NCI-H2107 treated with DMSO at 0.1 percent for 48 hours (cell line): ENCODE measurements around the gene AP1M1.
A peak's percentile ranks its signal among the peaks of the same experiment; 100 is the strongest.

ENCODE experiments used
- DNase-seq: peaks from one replicate; lab custom pipeline; 2025; ENCODE audit not compliant: unreplicated experiment; lab: John Stamatoyannopoulos, UW

The AP1M1 gene

DNA sequence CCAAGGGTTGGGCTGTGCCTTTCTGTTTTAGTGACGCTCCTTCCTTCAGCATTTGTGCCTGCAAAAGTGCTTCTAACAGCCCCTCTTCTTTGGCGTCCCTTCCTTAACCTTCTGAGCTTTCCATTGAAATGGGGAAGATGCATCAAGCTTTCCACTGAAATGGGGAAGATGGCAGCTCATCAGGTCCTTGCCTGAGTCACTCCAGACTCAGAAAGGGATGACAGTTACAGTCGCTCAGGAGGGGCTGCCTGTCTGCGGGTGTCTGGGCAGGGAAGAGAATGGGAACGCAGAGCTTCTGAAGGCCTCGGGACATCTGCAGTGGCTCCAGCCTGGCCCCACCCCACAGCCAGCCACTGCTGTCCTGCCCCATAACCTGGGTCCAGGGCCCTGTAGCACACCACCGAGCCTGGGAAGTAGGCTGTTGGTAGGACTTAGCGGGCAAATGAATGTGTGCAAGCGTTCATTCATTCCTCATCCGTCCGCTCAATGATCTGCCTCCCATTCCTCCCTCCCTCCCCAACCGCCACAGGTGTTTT, 9.8 kb downstream of the AP1M1 start:
- DNase-seq, result no peak

DNA sequence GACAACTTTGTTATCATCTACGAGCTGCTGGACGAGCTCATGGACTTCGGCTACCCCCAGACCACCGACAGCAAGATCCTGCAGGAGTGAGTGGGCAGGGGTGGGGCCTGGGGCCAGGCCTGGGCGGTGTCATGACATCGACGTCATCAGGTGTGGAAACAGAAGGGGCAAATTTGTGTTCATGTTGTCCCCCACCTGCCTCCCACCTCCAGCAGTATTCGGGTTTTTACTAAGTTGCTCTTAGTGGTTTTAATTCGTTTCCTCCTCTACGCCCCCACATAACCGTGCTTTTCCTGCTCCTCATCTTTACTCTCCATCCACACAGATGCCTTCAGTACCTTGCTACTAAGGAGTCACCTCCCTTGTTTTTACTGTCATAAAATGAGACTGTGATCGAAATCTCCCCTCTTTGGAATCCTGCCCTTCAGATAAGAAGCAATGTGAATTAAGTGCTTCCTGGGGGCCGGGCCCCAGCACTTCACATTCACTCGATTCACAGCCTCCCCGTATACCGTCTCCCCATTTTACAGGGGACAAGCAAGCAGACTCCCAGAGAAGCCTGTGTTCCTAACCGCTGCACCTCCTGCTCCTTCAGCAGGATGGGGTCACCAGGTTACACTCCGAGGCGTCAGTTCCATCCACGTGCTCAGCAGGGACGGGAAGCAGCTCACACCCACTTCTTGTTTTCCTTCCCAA, 10.5 kb downstream of the AP1M1 start:
- no peak for DNase-seq

DNA sequence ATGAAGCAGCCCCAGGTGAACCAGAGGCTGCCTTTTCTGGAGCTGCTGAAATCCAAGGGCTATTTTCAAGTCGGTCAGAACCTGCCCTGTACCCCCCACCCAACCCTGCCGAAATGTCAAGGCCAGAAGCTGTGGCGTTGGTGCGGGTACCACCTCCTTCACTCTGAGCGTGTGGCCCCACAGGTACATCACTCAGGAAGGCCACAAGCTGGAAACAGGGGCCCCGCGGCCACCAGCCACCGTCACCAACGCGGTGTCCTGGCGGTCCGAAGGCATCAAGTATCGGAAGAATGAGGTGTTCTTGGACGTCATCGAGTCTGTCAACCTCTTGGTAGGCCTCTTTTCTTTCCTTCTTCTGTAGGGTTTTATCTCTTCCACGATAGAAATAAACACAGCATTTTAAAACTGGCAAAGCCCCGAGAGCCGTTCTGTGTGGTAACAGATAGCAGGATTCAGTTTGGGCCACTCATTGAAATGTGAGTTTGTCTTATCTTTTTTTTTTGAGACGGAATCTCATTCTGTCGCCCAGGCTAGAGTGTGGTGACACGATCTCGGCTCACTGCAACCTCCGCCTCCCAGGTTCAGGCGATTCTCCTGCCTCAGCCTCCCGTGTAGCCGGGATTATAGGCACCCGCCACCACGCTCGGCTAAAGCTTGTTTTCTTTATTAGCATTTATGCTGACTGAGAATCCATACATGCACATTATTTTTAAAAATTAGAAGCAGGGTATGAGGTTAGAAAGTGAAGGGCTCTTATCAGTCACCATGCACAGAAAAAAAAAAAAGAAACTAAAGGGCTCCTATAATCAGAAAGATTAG, 11.3 kb downstream of the AP1M1 start:
- no peak for DNase-seq

DNA sequence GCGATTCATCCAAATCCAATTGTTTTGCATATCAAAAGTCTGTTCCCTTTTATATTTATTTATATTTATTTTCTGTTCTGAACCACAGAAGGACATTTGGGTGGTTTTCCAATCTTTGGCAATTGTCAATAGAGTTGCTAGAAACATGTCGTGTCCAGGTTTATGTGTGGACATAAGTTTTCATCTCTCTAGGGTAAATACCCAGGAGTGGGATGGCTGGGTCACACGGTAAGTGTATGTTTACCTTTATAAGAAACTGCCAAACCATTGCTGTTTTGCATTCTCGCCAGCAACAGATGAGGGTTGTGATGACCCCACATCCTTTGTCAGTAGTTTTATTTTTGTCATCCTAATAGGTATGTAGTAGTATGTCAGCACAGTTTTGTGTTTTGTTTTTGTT, 12.5 kb downstream of the AP1M1 start:
- no peak for DNase-seq

DNA sequence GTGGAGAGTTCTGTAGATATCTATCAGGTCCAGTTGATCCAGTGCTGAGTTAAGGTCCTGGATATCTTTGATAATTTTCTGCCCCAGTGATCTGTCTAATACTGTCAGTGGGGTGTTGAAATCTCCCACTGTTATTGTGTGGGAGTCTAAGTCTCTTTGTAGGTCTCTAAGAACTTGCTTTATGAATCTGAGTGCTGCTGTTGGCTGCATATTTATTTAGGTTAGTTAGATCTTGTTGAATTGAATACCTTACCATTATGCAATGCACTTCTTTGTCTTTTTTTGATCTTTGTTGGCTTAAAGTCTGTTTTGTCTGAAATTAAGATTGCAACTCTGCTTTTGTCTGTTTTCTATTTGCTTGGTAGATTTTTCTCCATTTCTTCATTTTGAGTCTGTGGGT, 15.4 kb downstream of the AP1M1 start:
- DNase-seq, result no peak

DNA sequence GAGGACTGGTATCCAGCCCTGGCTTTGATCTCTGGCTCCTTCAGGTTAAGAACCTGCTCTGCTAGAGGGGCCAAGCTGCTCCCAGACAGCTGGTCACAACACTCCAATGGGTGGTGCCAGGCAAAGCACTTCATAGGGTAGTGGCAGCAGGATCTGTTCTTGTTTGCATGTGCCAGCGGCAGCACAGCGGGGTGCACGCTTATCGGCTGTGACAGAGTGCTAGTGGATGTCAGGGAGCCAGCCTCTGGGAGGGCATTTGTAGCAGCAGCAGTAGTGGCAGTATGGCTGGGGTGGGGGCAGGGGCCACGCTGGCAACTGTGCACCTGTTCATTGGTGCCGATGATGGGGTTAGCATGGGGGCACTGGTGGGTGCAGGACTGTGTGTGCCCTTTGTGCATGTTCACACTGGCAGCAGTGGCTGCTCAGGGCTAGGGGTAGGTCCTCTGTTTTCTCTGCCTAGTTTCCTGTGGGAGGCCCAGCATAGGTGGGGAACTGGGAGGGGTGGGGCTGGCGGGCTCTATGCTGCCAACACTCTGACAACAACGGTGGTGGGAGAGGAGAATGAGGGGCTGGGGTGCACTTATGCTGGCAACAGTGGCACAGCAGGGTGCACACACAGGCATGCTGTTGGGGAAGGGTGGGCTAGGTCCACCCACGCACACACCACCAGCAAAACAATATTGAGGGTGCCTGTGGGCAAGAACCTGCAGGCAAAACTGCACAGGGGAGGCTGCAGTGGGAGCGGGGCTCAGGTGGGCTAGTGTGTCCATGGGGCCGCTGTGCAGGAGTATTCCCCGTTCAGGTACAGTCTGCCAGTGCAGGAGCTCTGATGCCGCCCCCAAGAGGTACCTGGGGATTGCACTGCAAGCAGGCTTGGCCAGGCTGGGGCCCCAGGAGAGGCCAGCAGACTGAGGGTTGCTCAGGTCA, 19.3 kb downstream of the AP1M1 start:
- peak; percentile 51 for DNase-seq

DNA sequence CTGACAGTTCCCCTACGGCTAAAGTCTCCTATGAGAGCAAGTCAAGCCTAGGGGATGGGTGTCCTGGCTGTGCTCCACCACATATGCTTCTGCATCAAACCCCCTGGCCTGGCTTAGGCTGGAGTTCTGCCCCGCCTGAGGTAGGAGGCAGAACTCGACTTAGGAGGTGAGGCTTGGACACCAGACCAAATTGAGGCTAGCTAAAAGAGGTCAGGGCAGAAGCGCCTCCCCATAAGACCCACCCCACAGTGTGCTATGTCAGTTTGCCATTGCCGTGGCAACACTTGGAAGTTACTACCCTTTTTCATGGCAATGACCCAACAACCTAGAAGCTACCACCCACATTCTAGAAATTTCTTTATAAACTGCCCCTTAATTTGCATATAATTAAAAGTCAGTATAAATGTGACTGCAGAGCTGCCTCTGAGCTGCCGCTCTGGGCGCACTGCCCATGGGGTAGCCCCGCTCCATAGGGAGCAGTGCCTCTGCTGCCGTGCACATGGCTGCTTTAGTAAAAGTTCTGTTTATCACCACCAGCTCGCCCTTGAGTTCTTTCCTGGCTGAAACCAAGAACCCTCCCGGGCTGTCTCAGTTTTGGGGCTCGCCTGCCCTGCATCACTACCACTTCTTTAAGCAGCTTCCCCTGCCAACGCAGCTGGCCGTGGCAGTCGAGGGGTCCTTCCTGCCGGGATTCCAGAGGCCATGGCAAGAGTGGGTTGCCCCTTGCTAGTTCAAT, 20.2 kb downstream of the AP1M1 start:
- DNase-seq, result no peak

DNA sequence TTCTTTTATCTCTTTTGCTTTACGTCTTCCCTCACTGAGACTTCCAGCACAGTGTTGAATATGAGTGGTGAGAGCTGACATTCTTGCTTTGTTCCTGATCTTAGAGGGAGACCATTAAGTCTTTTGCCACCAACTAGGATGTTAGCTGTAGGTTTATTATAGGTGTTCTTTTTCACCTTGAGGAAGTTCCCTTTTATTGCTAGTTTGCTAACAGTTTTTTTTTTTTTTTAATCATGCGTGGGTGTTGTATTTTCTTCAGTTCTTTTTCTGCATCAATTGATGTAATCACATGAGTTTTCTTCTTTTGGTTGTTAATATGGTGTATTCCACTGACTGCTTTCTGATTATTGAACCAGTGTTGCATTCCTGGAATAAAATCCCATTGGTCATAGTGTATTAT, 21.1 kb downstream of the AP1M1 start:
- no peak for DNase-seq

DNA sequence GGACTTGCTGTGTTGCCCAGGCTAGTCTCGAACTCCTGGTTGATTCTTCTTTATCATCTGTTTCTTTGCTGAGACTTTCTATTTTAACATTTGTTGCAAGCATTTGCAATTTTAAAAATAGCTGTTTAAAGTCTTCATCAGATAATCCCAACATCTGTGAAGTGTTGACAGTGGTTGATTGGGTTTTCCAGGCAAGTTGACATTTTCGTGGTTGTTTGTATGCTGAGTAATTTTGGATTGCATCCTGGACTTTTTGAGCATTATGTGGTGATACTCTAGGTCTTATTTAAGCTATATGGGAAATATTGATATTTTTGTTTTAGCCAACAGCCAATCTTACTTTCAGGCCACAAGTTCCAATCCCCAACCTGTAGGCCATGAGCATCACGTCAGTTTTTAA, 25.1 kb downstream of the AP1M1 start:
- no peak for DNase-seq

DNA sequence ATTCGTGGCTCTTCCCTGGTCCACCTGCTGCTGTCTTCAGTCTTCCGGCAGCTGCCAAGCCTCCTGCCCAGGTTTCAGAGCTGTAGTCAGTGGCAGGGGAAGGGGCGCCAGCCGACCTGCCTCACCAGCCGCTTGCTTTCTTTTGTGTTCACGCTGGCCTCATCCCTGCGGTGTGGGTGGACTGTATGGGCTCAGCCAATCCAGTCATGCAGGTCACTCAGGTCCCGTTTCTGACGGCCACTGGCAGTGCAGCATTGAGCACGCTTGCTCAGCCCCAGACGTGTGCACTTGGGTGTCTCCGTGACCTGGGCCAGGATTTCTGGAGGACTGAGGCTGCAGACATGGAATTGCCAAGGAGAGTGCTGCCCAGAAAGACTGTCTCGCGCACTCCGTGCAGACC, 26.0 kb downstream of the AP1M1 start:
- DNase-seq, result no peak

DNA sequence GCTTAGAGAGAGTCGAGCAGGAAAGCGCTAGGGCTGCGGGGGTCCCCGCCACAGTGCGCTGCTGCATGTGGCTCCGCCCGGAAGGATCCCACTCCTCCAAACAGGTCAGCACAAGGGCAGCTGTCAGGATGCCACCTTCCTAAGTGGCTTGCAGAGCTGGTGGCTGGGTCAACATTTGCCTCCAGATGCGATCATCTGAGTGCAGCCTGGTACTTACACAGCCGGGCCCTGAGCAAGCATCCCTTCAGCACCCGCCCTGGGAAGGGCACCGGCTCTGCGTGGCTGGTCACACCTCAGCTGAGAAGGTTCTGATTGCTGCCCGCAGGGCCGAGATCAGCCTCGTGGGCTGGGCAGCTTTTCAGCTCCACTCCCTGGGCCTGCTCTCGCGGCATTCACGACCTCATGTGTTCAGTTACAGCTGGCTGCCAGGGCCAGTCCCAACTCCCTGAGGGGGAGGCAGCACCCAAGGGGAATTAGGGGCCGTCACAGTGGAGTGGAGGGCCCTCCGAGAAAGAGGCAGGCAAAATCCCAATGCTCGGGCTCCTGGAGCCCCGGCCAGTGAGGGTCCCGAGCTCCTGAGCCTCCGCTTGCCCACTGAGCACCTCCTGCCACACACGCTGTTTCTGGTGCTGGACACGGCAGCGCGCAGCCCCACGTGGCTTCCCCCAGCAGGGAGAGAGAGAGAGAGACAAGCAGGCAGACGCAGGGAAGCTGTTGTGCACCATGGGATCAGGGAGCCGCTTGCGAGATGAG, 26.8 kb downstream of the AP1M1 start:
- no peak for DNase-seq

DNA sequence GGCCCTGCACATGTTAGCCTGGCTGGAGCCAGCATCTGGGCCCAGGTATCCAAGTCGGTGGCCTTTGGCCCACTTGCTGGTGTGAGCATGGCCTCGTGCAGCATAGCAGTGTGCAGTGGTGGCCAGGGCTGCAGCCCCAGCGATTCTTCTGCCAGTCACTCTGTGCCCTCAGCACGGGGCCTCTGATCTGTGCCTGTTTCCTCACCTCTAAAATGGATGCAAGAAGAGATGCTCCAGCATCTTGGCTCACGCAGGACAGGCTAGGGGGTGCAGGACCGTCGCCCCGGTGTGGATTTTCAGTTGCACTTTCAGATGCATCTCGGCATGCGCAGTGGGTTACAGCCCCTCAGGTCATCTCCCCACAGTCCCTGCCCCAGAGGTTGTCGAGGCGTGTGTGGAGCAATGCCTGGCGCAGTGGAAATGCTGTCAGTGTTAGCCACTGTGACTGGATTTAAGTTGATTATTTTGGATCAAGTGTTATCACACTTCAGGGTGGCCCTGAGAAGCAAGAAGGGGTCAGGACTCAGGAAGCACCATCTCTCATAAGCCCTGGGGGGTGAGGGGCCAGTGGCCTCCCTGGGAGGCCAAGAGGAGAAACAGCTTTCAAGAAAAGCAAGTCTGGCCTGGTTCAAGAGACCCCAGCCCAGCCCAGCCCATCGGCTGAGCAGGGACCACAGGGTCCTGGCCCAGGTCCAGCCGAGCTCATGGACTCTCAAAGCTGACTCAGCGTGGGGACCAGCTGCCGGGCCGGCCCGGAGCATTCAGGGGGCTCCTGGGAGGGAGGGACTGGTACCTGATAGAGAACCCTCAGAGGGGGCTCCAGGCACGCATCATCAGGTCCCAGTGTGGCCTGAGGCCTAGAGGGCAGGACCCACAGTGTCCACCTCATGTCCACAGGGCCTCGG, 27.8 kb downstream of the AP1M1 start:
- DNase-seq, result no peak

DNA sequence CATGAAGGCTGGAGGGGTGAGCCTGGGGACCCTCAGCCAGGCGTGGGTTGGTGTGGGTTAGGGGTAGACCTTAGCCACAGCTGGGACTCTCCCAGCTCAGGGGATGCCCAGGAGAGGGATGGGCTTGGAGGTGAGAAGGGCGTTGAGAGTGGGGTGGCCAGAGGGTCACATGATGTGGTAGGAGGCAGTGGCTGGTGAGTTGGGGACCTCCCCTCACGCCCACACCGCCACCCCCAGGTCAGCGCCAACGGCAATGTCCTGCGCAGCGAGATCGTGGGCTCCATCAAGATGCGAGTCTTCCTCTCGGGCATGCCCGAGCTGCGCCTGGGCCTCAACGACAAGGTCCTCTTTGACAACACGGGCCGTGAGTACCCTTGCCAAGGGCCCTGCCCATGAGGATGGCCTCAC, 28.5 kb downstream of the AP1M1 start:
- DNase-seq, result no peak

DNA sequence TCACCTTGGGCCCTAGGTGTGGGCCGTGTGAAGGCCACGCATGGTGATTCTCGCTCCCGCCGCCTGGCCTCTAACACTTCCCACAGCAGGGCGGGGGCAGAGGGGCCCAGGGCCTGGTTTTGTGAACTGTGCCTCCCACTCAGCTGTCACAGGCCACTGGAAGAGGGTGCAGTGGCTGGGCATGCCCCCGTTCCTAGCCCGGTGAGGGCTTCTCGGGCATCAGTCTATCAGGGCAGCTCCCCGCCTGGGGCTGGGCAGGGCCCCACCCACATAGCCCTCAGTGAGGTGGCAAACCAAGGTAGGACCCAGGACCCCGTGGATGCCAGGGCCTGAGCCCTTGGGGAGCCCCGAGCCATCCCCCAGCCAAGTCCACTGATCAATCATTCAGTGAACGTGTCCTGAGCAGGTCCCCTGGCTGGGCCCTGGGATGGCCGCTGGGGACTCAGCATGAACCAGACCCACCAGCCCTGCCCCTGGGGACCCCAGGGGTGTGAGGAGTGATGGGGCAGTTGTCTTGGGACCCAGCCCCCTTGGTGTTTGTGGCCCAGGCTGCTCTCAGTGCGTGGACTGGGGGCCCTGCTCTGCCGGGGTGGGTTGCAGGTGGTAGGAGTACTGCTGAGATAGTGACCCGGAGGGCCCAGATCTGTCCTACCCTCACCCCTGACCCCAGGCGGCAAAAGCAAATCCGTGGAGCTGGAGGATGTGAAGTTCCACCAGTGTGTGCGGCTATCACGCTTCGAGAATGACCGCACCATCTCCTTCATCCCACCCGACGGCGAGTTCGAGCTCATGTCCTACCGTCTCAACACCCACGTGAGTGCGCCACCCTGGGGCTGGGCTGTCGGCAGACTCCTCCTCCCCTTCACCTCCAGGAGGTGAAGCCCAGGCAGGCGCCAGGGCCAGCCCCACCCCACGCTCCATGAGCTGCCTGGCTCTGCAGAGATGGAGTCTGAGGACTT, 29.4 kb downstream of the AP1M1 start:
- DNase-seq, result no peak

DNA sequence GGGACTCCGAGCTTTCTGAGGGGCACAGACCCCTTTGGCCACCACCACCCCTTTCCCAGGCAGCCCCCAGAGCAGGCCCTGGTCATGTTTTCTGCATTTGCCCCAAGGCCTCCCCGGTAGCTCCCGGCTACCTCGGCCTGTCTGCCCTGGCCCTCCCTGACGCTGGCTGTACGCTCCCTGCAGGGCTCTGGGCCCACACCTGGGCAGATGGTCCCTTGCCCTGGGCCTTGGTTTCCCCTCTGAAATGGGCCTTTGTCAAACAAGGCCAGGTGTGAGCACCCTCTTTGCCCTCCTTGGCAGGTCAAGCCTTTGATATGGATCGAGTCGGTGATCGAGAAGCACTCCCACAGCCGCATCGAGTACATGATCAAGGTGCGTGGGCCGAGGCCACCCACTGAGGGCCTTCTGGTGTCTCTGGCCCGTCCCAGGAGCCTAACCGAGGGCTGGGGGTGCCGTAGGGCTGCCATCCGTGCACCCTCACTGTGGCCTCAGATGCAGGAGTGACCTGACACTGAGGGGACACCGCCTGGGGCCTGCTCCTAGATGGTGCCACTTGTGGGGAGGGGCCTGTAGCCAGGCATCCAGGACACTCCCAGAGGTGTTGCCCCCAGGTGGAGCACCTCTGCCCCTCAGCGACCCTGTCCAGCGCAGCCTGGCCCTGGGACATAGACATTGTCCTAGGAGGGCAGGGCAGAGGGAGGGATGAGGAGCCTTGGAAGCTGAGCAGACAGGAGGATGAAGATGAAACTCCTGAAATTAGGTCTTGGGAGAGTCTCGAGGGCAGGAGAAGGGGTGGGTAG, 30.3 kb downstream of the AP1M1 start:
- no peak for DNase-seq

DNA sequence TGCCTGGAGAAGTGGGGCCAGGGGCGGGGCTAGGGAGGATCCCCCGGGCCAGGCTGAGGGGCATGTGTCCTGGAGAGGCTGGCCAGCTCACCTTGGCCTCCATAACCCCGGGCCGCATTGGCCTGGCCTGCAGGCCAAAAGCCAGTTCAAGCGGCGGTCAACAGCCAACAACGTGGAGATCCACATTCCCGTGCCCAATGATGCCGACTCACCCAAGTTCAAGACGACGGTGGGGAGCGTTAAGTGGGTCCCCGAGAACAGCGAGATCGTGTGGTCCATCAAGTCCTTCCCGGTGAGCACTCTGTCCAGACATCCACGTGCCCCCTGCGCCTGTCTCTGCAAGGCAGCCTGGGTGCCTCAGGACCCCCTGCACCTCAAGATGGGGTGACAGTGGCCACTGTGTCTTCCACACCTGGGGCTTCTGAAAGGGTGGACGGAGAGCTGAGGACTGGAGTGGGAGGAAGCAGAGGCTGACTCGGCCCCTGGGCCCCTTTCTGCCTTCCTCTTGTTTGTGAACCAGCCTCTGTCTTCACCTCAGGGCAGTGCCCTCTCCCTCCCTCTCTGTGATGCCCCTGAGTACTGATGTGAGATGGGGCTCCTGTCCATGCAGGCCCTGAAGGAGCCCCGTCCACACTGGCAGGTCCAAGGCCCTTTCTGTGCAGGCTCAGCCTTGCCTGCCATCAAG, 31.1 kb downstream of the AP1M1 start:
- DNase-seq, result no peak

DNA sequence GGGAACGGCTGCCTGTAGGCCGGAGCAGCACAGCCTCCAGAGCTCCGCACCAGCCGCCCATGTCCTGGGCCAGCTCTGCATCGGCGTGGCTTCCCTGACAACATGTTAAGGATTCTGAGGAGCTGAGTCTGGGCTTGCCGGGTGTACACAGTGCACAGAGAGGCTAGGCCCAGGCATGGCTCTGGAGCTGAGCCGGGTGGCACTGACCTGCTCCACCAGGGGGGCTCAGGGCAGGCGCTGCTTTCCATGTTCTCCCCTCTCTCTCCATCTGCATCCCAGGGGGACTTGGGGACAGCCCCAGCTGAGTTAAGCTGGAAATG, 31.6 kb downstream of the AP1M1 start:
- no peak for DNase-seq
